Sigmoid colon (tissue), 7 donors: ENCODE measurements around the gene PAK1. TPM values are rescaled to one million over a fixed set of nuclear protein-coding genes. Genes with fewer than 3 reads are reported as not detected.

Source experiments
- DNase-seq: peaks from one replicate; pipeline ENCODE4 v3.0.0-alpha.2; 2019
- H3K27ac ChIP-seq, 4 donors: fragments of 200-600 bp; sonication (generic); one replicate each; pipeline ENCODE4 v1.5.1; 2016 to 2019; ENCODE audit warnings: mild to moderate bottlenecking in 1 of 4
- H3K27me3 ChIP-seq, 3 donors: fragments of 200-600 bp; sonication (generic); one replicate each; pipeline ENCODE4 v1.5.1; 2019; ENCODE audit warnings: mild to moderate bottlenecking in 1 of 3
- H3K36me3 ChIP-seq, 4 donors: fragments of 200-600 bp; sonication (generic); one replicate each; pipeline ENCODE4 v1.5.1; 2016 to 2019
- H3K4me1 ChIP-seq, 4 donors: fragments of 200-600 bp; sonication (generic); one replicate each; pipeline ENCODE4 v1.5.1; 2017 to 2019
- H3K4me3 ChIP-seq, 4 donors: fragments of 200-600 bp; sonication (generic); one replicate each; pipeline ENCODE4 v1.5.1; 2017 to 2019; ENCODE audit warnings: mild to moderate bottlenecking in 2 of 4, moderate library complexity in 1 of 4
- H3K9me3 ChIP-seq, 4 donors: fragments of 200-600 bp in 3 of 4; sonication (generic) in 3 of 4; one replicate each; pipeline versions ENCODE4 v1.5.1 to v1.6.1; 2013 to 2019
- CTCF ChIP-seq, 4 experiments: fragments of 450-650 bp in 3 of 4; fragments of 200-600 bp in 1 of 4; IDR thresholded peaks; one replicate each; pipeline ENCODE4 v1.5.1; 2016 to 2019; ENCODE audit warnings: antibody characterized with exemption in 4 of 4, mild to moderate bottlenecking in 3 of 4, moderate library complexity in 2 of 4
- EP300 ChIP-seq, 4 donors: sonication (generic); formaldehyde crosslinking; IDR thresholded peaks; one replicate each; pipeline ENCODE4 v1.6.1; 2017; ENCODE audit warnings: antibody characterized with exemption in 4 of 4
- POLR2A ChIP-seq, 2 donors: fragments of 450-650 bp; IDR thresholded peaks; one replicate each; pipeline ENCODE4 v1.6.1; 2016; ENCODE audit warnings: antibody characterized with exemption in 2 of 2, mild to moderate bottlenecking in 2 of 2, moderate library complexity in 2 of 2
- POLR2AphosphoS5 ChIP-seq, 4 donors: sonication (generic); formaldehyde crosslinking; IDR thresholded peaks; one replicate each; pipeline ENCODE4 v1.6.1; 2017; ENCODE audit warnings: antibody characterized with exemption in 4 of 4
- WGBS, 2 donors: extraction: QIAGEN DNeasy Blood & Tissue Kit; methylation state at CpG; one replicate each; pipeline ENCODE4 v1.1.7; 2013; 5-methylcytosine and 5-hydroxymethylcytosine counted together
- intact Hi-C: fragments of 100-400 bp; cut with DNase I; formaldehyde crosslinking; loops from one replicate; pipeline ENCODE4 v1.15.1; 2023
- polyA plus RNA-seq, 3 donors: library from polyadenylated mRNA; stranded (reverse); fragments of 200-250 nt; gene quantifications; one replicate each; pipeline ENCODE4 v1.2.3, GENCODE V29; 2013
- total RNA-seq, 4 donors: library from RNA; depleted of rRNA; stranded (reverse); fragments of >200 nt; gene quantifications; one replicate each; pipeline ENCODE4 v1.1.0, GENCODE V29; 2016
- donor health status: healthy with polysubstance abuse.
- donor health status: Bipolar disorder and iron deficiency.
- donor health status: healthy.

Gene PAK1
- total and polyA plus RNA-seq, 7 donors = 24.6 to 79.3 (median 37.7) TPM

- Histone ChIP-seq H3K27ac (no peak overlapping the region), H3K4me3 (no peak overlapping the region), H3K36me3 (no peaks in the 10 kb centered on the region), H3K9me3 (no peaks in the 10 kb centered on the region), H3K27me3 (no peaks in the 10 kb centered on the region), H3K4me1 (peaks cover 0 to 11% (median 7%) of the 10 kb centered on the region in 4 donors)
- 79 to 88% methylated on average over 3 of the region's 3 CpGs for WGBS, 2 donors
- TF ChIP-seq POLR2A (IDR thresholded peaks at IDR 0.05) = no peak
- no peak for TF ChIP-seq EP300 (IDR thresholded peaks at IDR 0.05)
- no peak for TF ChIP-seq CTCF (IDR thresholded peaks at IDR 0.05)
- TF ChIP-seq POLR2AphosphoS5 (IDR thresholded peaks at IDR 0.05) = no peak
- DNase-seq = no peak
- intact Hi-C loops = no loop called here
Observed at GRCh38 chr11:77416357-77416756, 57.5 kb downstream of the PAK1 start.

- H3K36me3 ChIP-seq = no peaks in the 10 kb centered on the region
- WGBS, 2 donors = 50 to 78% methylated on average over 3 of the region's 3 CpGs
- no peak for TF ChIP-seq POLR2AphosphoS5 (IDR thresholded peaks at IDR 0.05)
- no peak for TF ChIP-seq POLR2A (IDR thresholded peaks at IDR 0.05)
- TF ChIP-seq CTCF (IDR thresholded peaks at IDR 0.05) = no peak
- no peak for TF ChIP-seq EP300 (IDR thresholded peaks at IDR 0.05)
Observed at GRCh38 chr11:77413850-77414460, 59.9 kb downstream of the PAK1 start.

GRCh38 chr11:77412814-77413213, 61.1 kb downstream of the PAK1 start:
- peaks cover 0 to 36% (median 25%) of the 10 kb centered on the region in 4 donors for H3K4me1 ChIP-seq
- H3K4me3 ChIP-seq = no peak overlapping the region
- no peaks in the 10 kb centered on the region for H3K9me3 ChIP-seq
- 70 to 92% methylated on average over 5 of the region's 5 CpGs for WGBS, 2 donors
- no peaks in the 10 kb centered on the region for H3K27me3 ChIP-seq
- TF ChIP-seq POLR2A (IDR thresholded peaks at IDR 0.05) (no peak), POLR2AphosphoS5 (IDR thresholded peaks at IDR 0.05) (no peak)
- no peak overlapping the region for H3K27ac ChIP-seq
- DNase-seq = no peak
- H3K36me3 ChIP-seq = no peaks in the 10 kb centered on the region
- intact Hi-C loops = loop anchor here (5.0 kb wide), 1 partner anchor 551 kb away; the partner anchor contains the start of gene ACER3

More at GRCh38 chr11:77413850-77414460, 59.9 kb downstream of the PAK1 start:
- no peaks in the 10 kb centered on the region for H3K9me3 ChIP-seq
- intact Hi-C loops = loop anchor here (5.0 kb wide), 1 partner anchor 552 kb away; the partner anchor contains the start of gene ACER3
- no peak overlapping the region for H3K27ac ChIP-seq
- peaks cover 0 to 33% (median 20%) of the 10 kb centered on the region in 4 donors for H3K4me1 ChIP-seq
- no peak for DNase-seq
- no peak overlapping the region for H3K4me3 ChIP-seq
- H3K27me3 ChIP-seq = no peaks in the 10 kb centered on the region

GRCh38 chr11:77411717-77412441, 62.0 kb downstream of the PAK1 start:
- peak; percentile 92 for DNase-seq
- peak overlapping the region; percentile 43 to 67 (median 62) for H3K4me3 ChIP-seq
- no peaks in the 10 kb centered on the region for H3K36me3 ChIP-seq
- TF ChIP-seq POLR2AphosphoS5 (IDR thresholded peaks at IDR 0.05) (peak; percentile 78 to 88 (median 80)), EP300 (IDR thresholded peaks at IDR 0.05) (no peak), POLR2A (IDR thresholded peaks at IDR 0.05) (peak; percentile 28 to 53), CTCF (IDR thresholded peaks at IDR 0.05) (no peak)
- intact Hi-C loops = loop anchor here (2.0 to 5.0 kb wide), 2 partner anchors 61 to 550 kb away; partner anchors contain the start of gene ACER3
- peaks cover 0 to 45% (median 33%) of the 10 kb centered on the region in 4 donors for H3K4me1 ChIP-seq
- 2 to 3% methylated on average over 33 of the region's 33 CpGs for WGBS, 2 donors
- H3K9me3 ChIP-seq = no peaks in the 10 kb centered on the region
- no peaks in the 10 kb centered on the region for H3K27me3 ChIP-seq
- H3K27ac ChIP-seq = peak overlapping the region; percentile 84 to 89 (median 88)

GRCh38 chr11:77411137-77411707, 62.7 kb downstream of the PAK1 start:
- DNase-seq = peak; percentile 66
- peaks cover 0 to 52% (median 37%) of the 10 kb centered on the region in 4 donors for H3K4me1 ChIP-seq
- H3K9me3 ChIP-seq = no peaks in the 10 kb centered on the region
- TF ChIP-seq CTCF (IDR thresholded peaks at IDR 0.05) (no peak), POLR2A (IDR thresholded peaks at IDR 0.05) (no peak), POLR2AphosphoS5 (IDR thresholded peaks at IDR 0.05) (no peak), EP300 (IDR thresholded peaks at IDR 0.05) (no peak)
- H3K36me3 ChIP-seq = no peaks in the 10 kb centered on the region
- peak overlapping the region; percentile 84 to 89 (median 88) for H3K27ac ChIP-seq
- WGBS, 2 donors = 19 to 46% methylated on average over 6 of the region's 6 CpGs
- no peaks in the 10 kb centered on the region for H3K27me3 ChIP-seq
- peak overlapping the region; percentile 43 to 67 (median 62) for H3K4me3 ChIP-seq
- intact Hi-C loops = loop anchor here (2.0 to 5.0 kb wide), 2 partner anchors 62 to 549 kb away; partner anchors contain the start of gene ACER3
